Left lung (tissue), 14 donors: ENCODE results near the gene SNAP91. TPM values are rescaled to one million over a fixed set of nuclear protein-coding genes. Genes with fewer than 3 reads are reported as not detected.
"Not testable (repeated sequence)": the region's sequence is repeated elsewhere in the genome, so short reads cannot be mapped to it uniquely, and the experiment has no call there.

ENCODE experiments used
- ATAC-seq: fragments of 200-7000 bp; cut with Tn5 transposase; one replicate; pipeline ENCODE4 v1.9.1; 2020; ENCODE audit warnings: moderate library complexity
- DNase-seq, 4 donors: peaks; one replicate each; pipeline ENCODE4 v3.0.0-alpha.2; 2013 to 2020
- H3K27ac ChIP-seq, 2 donors: fragments of 200-600 bp; sonication (generic) in 1 of 2; one replicate each; pipeline versions ENCODE4 v1.5.0 to v1.8.0; 2020 to 2021
- H3K27me3 ChIP-seq, 2 donors: fragments of 200-600 bp; sonication (generic) in 1 of 2; one replicate each; pipeline versions ENCODE4 v1.5.0 to v1.8.0; 2020 to 2021
- H3K36me3 ChIP-seq, 2 donors: fragments of 200-600 bp; sonication (generic) in 1 of 2; one replicate each; pipeline versions ENCODE4 v1.5.0 to v1.8.0; 2020 to 2021
- H3K4me1 ChIP-seq, 2 donors: fragments of 200-600 bp; one replicate each; pipeline ENCODE4 v1.8.0; 2021
- H3K4me3 ChIP-seq, 2 donors: fragments of 200-600 bp; sonication (generic) in 1 of 2; one replicate each; pipeline versions ENCODE4 v1.5.0 to v1.8.0; 2020 to 2021; ENCODE audit warnings: mild to moderate bottlenecking in 1 of 2
- H3K9me3 ChIP-seq, 2 donors: fragments of 200-600 bp; sonication (generic) in 1 of 2; one replicate each; pipeline versions ENCODE4 v1.5.0 to v1.8.0; 2020 to 2021
- CTCF ChIP-seq, 2 donors: fragments of 200-600 bp; sonication (generic) in 1 of 2; IDR thresholded peaks; one replicate each; pipeline versions ENCODE4 v1.5.0 to v1.8.0; 2021; ENCODE audit warnings: antibody characterized with exemption in 2 of 2
- intact Hi-C, 2 donors: fragments of 100-400 bp; cut with DNase I; formaldehyde crosslinking; loops; one replicate each; pipeline versions ENCODE4 v1.11.2 to v1.14.2; 2022
- long read RNA-seq, 12 donors: library from polyadenylated mRNA in 2 of 12; unstranded in 2 of 12; transcript quantifications; one replicate each; pipeline ENCODE4 v2.0.0 and lab custom pipeline, GENCODE V29; 2019 to 2026
- polyA plus RNA-seq, 6 donors: library from polyadenylated mRNA; unstranded; fragments of 120-200 nt; gene quantifications; one replicate each; pipeline ENCODE4 v1.2.1, GENCODE V29; 2013; ENCODE audit not compliant: insufficient read length in 6 of 6
- total RNA-seq, 2 donors: library from RNA; stranded (reverse); fragmentation: NEBNext Ultra II Directional; extraction: Animal tissue kit (Norgen Biotek cat#: 25700); gene quantifications; one replicate each; pipeline ENCODE4 v1.2.1, GENCODE V29; 2021
- donor health status: DM: no; HTN: yes; CAD: no.
- donor health status: DM: no; HTN: no; CAD: no.

The SNAP91 gene, protein sequence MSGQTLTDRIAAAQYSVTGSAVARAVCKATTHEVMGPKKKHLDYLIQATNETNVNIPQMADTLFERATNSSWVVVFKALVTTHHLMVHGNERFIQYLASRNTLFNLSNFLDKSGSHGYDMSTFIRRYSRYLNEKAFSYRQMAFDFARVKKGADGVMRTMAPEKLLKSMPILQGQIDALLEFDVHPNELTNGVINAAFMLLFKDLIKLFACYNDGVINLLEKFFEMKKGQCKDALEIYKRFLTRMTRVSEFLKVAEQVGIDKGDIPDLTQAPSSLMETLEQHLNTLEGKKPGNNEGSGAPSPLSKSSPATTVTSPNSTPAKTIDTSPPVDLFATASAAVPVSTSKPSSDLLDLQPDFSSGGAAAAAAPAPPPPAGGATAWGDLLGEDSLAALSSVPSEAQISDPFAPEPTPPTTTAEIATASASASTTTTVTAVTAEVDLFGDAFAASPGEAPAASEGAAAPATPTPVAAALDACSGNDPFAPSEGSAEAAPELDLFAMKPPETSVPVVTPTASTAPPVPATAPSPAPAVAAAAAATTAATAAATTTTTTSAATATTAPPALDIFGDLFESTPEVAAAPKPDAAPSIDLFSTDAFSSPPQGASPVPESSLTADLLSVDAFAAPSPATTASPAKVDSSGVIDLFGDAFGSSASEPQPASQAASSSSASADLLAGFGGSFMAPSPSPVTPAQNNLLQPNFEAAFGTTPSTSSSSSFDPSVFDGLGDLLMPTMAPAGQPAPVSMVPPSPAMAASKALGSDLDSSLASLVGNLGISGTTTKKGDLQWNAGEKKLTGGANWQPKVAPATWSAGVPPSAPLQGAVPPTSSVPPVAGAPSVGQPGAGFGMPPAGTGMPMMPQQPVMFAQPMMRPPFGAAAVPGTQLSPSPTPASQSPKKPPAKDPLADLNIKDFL
- total RNA-seq, result under 1 TPM; 0.05 to 0.20 TPM
- 1 to 10 TPM in 4 of 6 donors, under 1 TPM in 2; 0.69 to 1.5 (median 1.2) TPM for polyA plus RNA-seq
- long read RNA-seq, donor 1, result 0 reads
- long read RNA-seq, donor 2, result 0 reads
- long read RNA-seq, donor 3, result 0 reads
- long read RNA-seq, donor 4, result 0 reads
- long read RNA-seq, donor 5, result 0 reads
- long read RNA-seq, donor 6, result 0 reads
- long read RNA-seq, donor 7, result 0 reads
- long read RNA-seq, donor 8, result 0 reads
- long read RNA-seq, donor 9, result 0 reads
- long read RNA-seq, donor 10, result 0 reads
- long read RNA-seq, donor 11, partial matches to known transcripts, result 44 of 44 reads
- long read RNA-seq, donor 11, other reads (novel, unspliced or antisense), result 0 of 44 reads
- long read RNA-seq, donor 12, result 0 reads

GRCh38 chr6:83708970-83709747, at the start of gene SNAP91:
Gene SNAP91 (minus strand): TSS chr6:83709101. CDS start chr6:83707927, 1,174 bp downstream.
- no peak for TF ChIP-seq CTCF (IDR thresholded peaks at IDR 0.05)
- intact Hi-C loops, result no loop called here
- Histone ChIP-seq H3K27ac (no peak within 1 kb of the TSS), H3K9me3 (peaks cover 0 to 15% of the 10 kb centered on the region in 2 donors), H3K4me3 (peak within 1 kb of the TSS; percentile 33 to 34), H3K36me3 (no peaks in the 10 kb centered on the region), H3K27me3 (peaks cover 44 to 62% of the 10 kb centered on the region in 2 donors), H3K4me1 (peaks cover 0 to 6% of the 10 kb centered on the region in 2 donors)
- ATAC-seq, result peak; percentile 89
- peak in 2 of 4 donors; percentile 11 to 44 for DNase-seq

DNA sequence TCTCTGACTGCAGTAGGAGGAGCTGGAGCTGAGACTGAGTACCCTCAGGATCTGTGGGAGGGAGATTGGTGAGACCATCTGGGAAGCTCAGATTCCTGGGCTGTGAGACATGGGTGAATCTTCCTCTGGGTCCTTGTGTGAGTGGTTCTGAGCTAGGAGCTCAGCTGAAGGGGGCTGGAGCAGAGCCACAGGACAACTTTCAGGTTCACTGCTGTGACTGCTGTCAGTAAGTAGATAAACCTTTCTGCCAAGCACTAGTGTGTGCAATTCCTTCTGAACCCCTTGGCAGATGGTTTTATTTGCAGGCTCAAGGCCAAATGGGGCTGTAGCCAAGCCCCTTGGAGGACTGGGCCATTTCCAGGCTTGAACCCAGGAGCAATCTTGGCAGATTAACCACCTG, 49.6 kb upstream of the SNAP91 start:
- no peak for TF ChIP-seq CTCF (IDR thresholded peaks at IDR 0.05)
- Histone ChIP-seq H3K27ac (no peak overlapping the region), H3K4me1 (no peaks in the 10 kb centered on the region), H3K27me3 (no peaks in the 10 kb centered on the region), H3K36me3 (no peaks in the 10 kb centered on the region), H3K9me3 (peaks cover 5 to 47% of the 10 kb centered on the region in 2 donors), H3K4me3 (no peak overlapping the region)
- ATAC-seq (no peak), DNase-seq (no peak)
- intact Hi-C loops, result no loop called here

DNA sequence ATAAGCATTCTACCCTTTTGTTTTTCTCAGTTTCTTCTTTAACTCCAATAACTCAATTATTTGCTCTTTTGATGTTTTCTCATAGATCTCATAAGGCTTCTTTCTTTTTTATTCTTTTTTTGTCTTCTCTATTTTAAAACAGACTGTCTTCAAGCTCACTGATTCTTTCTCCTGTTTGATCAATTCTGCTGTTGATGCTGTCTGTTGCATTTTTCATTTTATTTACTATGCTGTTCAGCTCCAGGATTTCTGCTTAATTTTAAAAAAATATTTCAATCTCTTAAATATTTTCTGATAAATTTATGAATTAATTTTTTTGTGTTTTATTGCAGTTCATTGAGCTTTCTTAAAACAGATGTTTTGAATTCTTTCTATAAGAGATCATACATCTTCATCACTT, 48.1 kb upstream of the SNAP91 start:
- Histone ChIP-seq H3K4me3 (no peak overlapping the region), H3K4me1 (no peaks in the 10 kb centered on the region), H3K36me3 (no peaks in the 10 kb centered on the region), H3K9me3 (peaks cover 5 to 52% of the 10 kb centered on the region in 2 donors), H3K27me3 (no peaks in the 10 kb centered on the region), H3K27ac (no peak overlapping the region)
- intact Hi-C loops, result no loop called here
- ATAC-seq (no peak), DNase-seq (no peak)
- no peak for TF ChIP-seq CTCF (IDR thresholded peaks at IDR 0.05)

DNA sequence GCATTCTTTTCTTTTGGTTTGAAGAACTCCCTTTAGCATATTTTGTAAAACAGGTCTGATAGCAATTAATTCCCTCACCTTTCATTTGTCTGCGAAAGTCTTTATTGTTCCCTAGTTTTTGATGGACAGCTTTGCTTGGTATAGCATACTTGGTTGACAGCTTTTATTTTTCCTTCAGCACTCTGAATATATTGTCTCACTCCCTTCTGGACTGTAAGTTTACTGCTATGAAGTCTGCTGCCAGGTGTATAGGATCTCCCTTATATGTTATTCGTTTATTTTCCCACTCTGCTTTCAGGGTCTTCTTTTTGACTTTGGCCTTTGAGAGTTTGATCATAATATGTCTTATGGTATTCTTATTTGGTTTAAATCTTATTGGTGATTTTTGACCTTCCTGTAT, 47.7 kb upstream of the SNAP91 start:
- Histone ChIP-seq H3K4me3 (no peak overlapping the region), H3K27ac (no peak overlapping the region), H3K27me3 (no peaks in the 10 kb centered on the region), H3K9me3 (peaks cover 5 to 52% of the 10 kb centered on the region in 2 donors), H3K36me3 (no peaks in the 10 kb centered on the region), H3K4me1 (no peaks in the 10 kb centered on the region)
- TF ChIP-seq CTCF (IDR thresholded peaks at IDR 0.05), result no peak
- ATAC-seq (no peak), DNase-seq (no peak)
- intact Hi-C loops, result no loop called here

GRCh38 chr6:83752375-83752774, 43.5 kb upstream of the SNAP91 start:
- peaks cover 5 to 37% of the 10 kb centered on the region in 2 donors for H3K9me3 ChIP-seq
- H3K27ac ChIP-seq, H3K27me3 ChIP-seq, DNase-seq, H3K4me3 ChIP-seq, ATAC-seq, H3K4me1 ChIP-seq, H3K36me3 ChIP-seq, intact Hi-C loops: not testable (repeated sequence)
